GM10266 (cell line): ENCODE data around the gene BAK1.
"Not testable (repeated sequence)": the region's sequence is repeated elsewhere in the genome, so short reads cannot be mapped to it uniquely, and the experiment has no call there.

Source experiments
- DNase-seq: peaks from one replicate; pipeline ENCODE4 v3.0.0; 2012; ENCODE audit errors: extremely low spot score
- TF ChIP-seq, protein P1 (sequence below): IDR thresholded peaks from 2 replicates; pipeline ENCODE4 v1.5.1; 2012; ENCODE audit warnings: mild to moderate bottlenecking, low read depth; ENCODE audit not compliant: control insufficient read depth, insufficient read depth; ENCODE audit errors: missing control alignments

Gene BAK1

DNA sequence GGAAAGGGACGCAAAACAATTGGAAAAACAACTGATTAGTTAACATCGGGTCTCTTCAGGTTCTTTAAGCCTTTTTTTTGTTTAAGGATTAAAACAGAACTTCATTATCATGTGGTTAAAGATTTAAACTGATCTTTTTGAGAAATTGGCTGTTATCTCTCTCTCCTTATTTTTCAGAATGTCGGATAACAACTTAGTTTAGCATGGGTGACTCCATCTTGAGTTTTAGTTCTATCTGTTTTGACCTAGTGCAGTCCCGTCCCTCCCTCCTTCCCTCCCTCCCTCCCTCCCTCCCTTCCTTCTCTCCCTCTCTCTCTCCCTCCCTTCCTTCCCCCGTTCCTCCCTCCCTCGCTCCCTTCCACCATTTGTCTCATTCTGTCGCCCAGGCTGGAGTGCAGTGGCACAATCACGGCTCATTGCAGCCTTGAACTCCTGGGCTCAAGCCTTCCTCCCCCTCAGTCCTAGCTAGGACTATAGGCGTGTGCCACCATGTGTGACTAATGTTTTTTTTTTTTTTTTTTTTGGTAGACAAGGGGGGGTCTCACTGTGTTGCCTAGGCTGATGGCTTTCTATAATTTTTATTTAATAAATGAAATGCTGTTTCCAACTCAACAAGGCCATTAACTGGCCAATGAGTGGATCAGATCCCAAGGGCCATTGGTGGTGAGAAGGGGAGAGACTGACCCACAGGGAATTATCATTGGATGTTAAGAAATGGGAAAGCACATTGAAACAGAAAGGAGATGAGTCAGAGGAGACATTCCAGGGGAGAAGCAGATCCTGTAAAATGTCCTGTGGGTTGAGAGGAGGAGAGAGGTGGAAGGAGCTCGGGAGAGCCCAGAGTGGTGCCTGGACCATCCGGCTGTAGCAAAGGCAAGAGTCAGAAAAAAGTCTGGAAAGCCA lies 13.6 kb downstream of the BAK1 start:
- TF ChIP-seq, protein P1, sequence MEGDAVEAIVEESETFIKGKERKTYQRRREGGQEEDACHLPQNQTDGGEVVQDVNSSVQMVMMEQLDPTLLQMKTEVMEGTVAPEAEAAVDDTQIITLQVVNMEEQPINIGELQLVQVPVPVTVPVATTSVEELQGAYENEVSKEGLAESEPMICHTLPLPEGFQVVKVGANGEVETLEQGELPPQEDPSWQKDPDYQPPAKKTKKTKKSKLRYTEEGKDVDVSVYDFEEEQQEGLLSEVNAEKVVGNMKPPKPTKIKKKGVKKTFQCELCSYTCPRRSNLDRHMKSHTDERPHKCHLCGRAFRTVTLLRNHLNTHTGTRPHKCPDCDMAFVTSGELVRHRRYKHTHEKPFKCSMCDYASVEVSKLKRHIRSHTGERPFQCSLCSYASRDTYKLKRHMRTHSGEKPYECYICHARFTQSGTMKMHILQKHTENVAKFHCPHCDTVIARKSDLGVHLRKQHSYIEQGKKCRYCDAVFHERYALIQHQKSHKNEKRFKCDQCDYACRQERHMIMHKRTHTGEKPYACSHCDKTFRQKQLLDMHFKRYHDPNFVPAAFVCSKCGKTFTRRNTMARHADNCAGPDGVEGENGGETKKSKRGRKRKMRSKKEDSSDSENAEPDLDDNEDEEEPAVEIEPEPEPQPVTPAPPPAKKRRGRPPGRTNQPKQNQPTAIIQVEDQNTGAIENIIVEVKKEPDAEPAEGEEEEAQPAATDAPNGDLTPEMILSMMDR, result no peak
- DNase-seq, result no peak

DNA sequence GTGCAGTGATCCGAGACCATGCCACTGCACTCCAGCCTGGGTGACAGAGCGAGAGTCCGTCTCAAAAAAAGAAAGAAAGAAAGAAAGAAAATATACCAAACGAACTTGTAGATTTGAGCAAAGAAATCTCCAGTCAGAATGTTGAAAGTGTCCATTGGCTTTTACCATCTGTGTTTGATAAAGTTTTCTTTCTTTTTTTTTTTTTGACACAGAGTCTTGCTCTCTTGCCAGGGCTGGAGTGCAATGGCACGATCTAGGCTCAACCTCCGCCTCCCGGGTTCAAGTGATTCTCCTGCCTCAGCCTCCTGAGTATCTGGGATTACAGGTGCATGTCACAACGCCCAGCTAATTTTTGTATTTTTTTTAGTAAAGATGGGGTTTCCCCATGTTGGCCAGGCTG lies 21.3 kb downstream of the BAK1 start:
- TF ChIP-seq, protein P1, result no peak
- DNase-seq, result no peak

DNA sequence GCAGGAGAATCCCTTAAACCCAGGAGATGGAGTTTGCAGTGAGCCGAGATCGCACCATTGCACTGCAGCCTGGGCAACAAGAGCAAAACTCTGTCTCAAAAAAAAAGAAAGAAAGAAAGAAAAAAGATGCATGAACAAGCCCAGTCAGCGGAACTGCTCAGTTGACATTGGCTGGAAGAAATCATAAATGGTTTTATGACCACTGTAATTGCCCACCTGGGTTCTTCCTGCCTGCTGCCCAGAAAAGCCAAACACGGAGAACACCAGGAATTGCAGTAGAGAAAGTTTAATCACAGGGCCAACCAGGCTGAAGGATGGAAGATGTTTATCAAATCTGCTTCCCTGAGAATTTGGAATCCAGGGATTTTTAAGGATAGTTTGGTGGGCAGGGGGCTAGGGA lies 22.7 kb downstream of the BAK1 start:
- TF ChIP-seq, protein P1, result no peak
- DNase-seq, result no peak

DNA sequence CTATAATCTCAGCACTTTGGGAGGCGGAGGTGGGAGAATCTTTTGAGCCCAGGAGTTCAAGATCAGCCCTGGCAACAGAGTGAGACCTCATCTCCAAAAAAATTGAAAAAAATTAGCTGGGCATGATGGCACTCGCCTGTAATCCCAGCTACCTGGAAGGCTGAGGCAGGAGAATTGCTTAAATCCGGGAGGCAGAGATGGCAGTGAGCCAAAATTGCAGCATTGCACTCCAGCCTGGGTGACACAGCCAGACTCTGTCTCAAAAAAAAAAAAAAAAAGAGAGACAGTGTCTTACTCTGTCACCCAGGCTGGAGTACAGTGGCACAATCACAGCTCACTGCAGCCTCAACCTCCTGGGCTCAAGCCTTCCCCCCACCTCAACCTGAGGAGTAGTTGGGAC lies 27.2 kb downstream of the BAK1 start:
- not testable (repeated sequence) for DNase-seq

DNA sequence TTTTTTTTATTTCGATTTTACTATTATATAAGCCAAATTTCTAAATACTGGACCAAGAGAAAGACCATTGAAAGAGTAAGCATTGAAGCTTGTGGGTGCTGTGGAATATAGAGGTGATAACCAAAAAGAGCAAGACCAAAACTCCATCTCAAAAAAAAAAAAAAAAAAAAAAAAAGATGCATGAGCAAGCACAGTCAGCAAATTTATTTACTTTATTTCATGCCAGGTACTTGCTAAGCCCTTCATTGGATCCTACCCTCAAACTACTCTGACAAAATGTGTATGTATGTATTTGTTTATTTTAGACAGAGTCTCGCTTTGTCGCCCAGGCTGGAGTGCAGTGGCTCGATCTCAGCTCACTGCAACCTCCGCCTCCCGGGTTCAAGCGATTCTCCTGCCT lies 27.8 kb downstream of the BAK1 start:
- TF ChIP-seq, protein P1, result no peak
- no peak for DNase-seq

DNA sequence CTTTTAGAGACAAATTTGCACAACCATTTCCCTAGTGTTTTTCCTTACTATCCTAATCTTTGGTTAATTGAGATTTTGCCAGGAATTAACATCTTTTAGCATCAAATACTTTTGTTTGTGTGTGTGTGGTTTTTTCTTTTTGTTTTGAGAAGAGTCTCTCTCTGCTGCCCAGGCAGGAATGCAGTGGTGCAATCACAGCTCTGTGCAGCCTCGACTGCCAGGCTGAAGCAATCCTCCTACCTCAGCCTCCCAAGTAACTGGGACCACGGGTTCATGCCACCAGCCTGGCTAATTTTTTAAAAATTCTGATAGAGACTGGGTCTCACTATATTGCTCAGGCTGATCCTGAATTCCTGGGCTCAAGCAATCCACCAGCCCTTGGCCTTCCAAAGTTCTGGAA lies 28.5 kb downstream of the BAK1 start:
- TF ChIP-seq, protein P1, result no peak
- DNase-seq, result no peak

DNA sequence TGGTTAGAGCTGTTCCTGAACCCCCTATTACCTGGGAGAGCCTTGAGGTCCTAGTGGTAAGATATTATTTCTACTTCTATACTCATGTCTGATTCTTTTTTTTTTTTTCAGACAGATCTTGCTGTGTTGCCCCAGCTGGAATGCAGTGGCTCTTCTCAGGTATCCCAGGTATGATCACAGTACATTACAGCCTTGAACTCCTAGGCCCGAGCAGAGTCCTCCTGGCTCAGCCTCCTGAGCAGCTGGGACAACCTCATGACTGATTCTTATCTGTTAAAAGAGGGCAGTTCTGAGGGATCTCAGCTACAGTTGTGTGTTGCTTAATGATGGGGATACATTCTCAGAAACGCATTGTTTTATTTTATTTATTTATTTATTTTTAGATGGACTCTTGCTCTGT lies 30.2 kb downstream of the BAK1 start:
- TF ChIP-seq, protein P1, result no peak
- no peak for DNase-seq

DNA sequence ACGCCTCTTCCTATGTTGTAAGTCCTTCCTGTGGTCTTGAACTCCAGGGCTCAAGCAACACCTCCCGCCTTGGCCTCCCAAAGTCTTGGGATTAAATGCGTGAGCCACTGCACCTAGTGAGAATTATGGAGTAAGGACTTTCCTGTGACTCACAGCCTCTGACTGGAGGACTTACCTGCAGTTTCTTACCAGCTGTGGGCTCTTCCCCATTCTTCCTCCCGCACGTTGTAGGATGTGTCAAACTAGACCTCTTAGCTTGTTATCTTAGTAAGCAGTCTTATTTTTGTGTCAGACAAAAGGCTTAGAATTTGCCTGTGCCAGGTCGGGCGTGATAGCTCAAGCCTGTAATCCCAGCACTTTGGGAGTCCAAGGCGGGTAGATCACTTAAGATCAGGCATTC lies 30.9 kb downstream of the BAK1 start:
- TF ChIP-seq, protein P1, result no peak
- no peak for DNase-seq
